Nephron (organoid): ENCODE data around the gene JSRP1.
A peak's percentile ranks its signal among the peaks of the same experiment; 100 is the strongest.

Experiments used
- H3K27ac Mint-ChIP-seq, 3 experiments: 2 replicates each; pipeline ENCODE4 v1.8.0; 2020; ENCODE audit warnings: mixed read lengths in 3 of 3, mild to moderate bottlenecking in 2 of 3, moderate library complexity in 1 of 3
- H3K27me3 Mint-ChIP-seq: 2 replicates; pipeline ENCODE4 v1.8.0; 2021; ENCODE audit warnings: low read depth, mild to moderate bottlenecking, moderate library complexity, mixed read lengths
- H3K36me3 Mint-ChIP-seq: 2 replicates; pipeline ENCODE4 v1.8.0; 2020; ENCODE audit warnings: low read depth, mixed read lengths
- H3K4me1 Mint-ChIP-seq: 2 replicates; pipeline ENCODE4 v1.8.0; 2020; ENCODE audit warnings: mixed read lengths
- H3K4me3 Mint-ChIP-seq, 3 experiments: 2 replicates each; pipeline ENCODE4 v1.8.0; 2020; ENCODE audit warnings: mild to moderate bottlenecking in 3 of 3, mixed read lengths in 3 of 3, moderate library complexity in 2 of 3
- H3K9me3 Mint-ChIP-seq: 2 replicates; pipeline ENCODE4 v1.8.0; 2020; ENCODE audit warnings: mixed read lengths
- CTCF ChIP-seq, 3 experiments: fragments of 200-600 bp; sonication (generic); IDR thresholded peaks; one replicate each; pipeline ENCODE4 v1.5.0; 2021; ENCODE audit warnings: antibody characterized with exemption in 3 of 3; ENCODE audit not compliant: unreplicated experiment in 3 of 3

JSRP1 gene

GRCh38 chr19:2268861-2269243, 12.6 kb upstream of the JSRP1 start:
- H3K27ac Mint-ChIP-seq: peak overlapping the region; percentile 70 to 87 (median 82)
- no peaks in the 10 kb centered on the region for H3K27me3 Mint-ChIP-seq
- peaks cover 12% of the 10 kb centered on the region for H3K36me3 Mint-ChIP-seq
- H3K4me1 Mint-ChIP-seq: peaks cover 24% of the 10 kb centered on the region
- H3K9me3 Mint-ChIP-seq: no peaks in the 10 kb centered on the region
- no peak for TF ChIP-seq CTCF (IDR thresholded peaks at IDR 0.05; ENCODE audit: unreplicated experiment in 3 of 3)
- peak overlapping the region; percentile 93 to 95 (median 93) for H3K4me3 Mint-ChIP-seq

GRCh38 chr19:2268480-2268830, 12.2 kb upstream of the JSRP1 start:
- no peak for TF ChIP-seq CTCF (IDR thresholded peaks at IDR 0.05; ENCODE audit: unreplicated experiment in 3 of 3)
- Mint-ChIP-seq H3K4me1 (peaks cover 20% of the 10 kb centered on the region), H3K27ac (peak overlapping the region; percentile 70 to 87 (median 82)), H3K4me3 (peak overlapping the region; percentile 93 to 95 (median 93)), H3K9me3 (no peaks in the 10 kb centered on the region), H3K36me3 (peaks cover 9% of the 10 kb centered on the region), H3K27me3 (no peaks in the 10 kb centered on the region)

GRCh38 chr19:2266183-2266993, 10.2 kb upstream of the JSRP1 start:
- H3K9me3 Mint-ChIP-seq: no peaks in the 10 kb centered on the region
- peaks cover 8% of the 10 kb centered on the region for H3K4me1 Mint-ChIP-seq
- peak overlapping the region; percentile 59 to 78 (median 70) for H3K4me3 Mint-ChIP-seq
- peak overlapping the region; percentile 61 to 94 (median 91) for H3K27ac Mint-ChIP-seq
- no peaks in the 10 kb centered on the region for H3K36me3 Mint-ChIP-seq
- H3K27me3 Mint-ChIP-seq: no peaks in the 10 kb centered on the region
- TF ChIP-seq CTCF (IDR thresholded peaks at IDR 0.05; ENCODE audit: unreplicated experiment in 3 of 3): no peak

GRCh38 chr19:2261438-2262172, 5.4 kb upstream of the JSRP1 start:
- Mint-ChIP-seq H3K27ac (no peak overlapping the region), H3K4me3 (no peak overlapping the region), H3K27me3 (no peaks in the 10 kb centered on the region), H3K36me3 (no peaks in the 10 kb centered on the region), H3K9me3 (no peaks in the 10 kb centered on the region), H3K4me1 (peaks cover 4% of the 10 kb centered on the region)
- TF ChIP-seq CTCF (IDR thresholded peaks at IDR 0.05; ENCODE audit: unreplicated experiment in 3 of 3): peak; percentile 22 to 39 (median 29)

GRCh38 chr19:2260341-2260805, 4.2 kb upstream of the JSRP1 start:
- H3K36me3 Mint-ChIP-seq: no peaks in the 10 kb centered on the region
- H3K27me3 Mint-ChIP-seq: no peaks in the 10 kb centered on the region
- peak overlapping the region in 1 of 3 experiments; percentile 26 for H3K27ac Mint-ChIP-seq
- no peaks in the 10 kb centered on the region for H3K4me1 Mint-ChIP-seq
- no peak overlapping the region for H3K4me3 Mint-ChIP-seq
- TF ChIP-seq CTCF (IDR thresholded peaks at IDR 0.05; ENCODE audit: unreplicated experiment in 3 of 3): no peak
- no peaks in the 10 kb centered on the region for H3K9me3 Mint-ChIP-seq
